ENCODE measurements around the gene MTA1.

GRCh38 chr14:105410642-105411016 is 9.0 kb upstream of the MTA1 start:
- TF ChIP-seq RAD21 (IDR thresholded peaks at IDR 0.05) (no peak), CTCF (IDR thresholded peaks at IDR 0.05; ENCODE audit: low read depth, low read length, missing input control) (no peak), RXRA (IDR thresholded peaks at IDR 0.05) (no peak), HNF4A (conservative IDR thresholded peaks at IDR 0.05) (no peak), NR2F2 (IDR thresholded peaks at IDR 0.05) (no peak)
- TF ChIP-seq, protein P1, sequence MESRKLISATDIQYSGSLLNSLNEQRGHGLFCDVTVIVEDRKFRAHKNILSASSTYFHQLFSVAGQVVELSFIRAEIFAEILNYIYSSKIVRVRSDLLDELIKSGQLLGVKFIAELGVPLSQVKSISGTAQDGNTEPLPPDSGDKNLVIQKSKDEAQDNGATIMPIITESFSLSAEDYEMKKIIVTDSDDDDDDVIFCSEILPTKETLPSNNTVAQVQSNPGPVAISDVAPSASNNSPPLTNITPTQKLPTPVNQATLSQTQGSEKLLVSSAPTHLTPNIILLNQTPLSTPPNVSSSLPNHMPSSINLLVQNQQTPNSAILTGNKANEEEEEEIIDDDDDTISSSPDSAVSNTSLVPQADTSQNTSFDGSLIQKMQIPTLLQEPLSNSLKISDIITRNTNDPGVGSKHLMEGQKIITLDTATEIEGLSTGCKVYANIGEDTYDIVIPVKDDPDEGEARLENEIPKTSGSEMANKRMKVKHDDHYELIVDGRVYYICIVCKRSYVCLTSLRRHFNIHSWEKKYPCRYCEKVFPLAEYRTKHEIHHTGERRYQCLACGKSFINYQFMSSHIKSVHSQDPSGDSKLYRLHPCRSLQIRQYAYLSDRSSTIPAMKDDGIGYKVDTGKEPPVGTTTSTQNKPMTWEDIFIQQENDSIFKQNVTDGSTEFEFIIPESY (IDR thresholded peaks at IDR 0.05), result no peak
